Effector memory CD8-positive, alpha-beta T cell (primary cell): ENCODE data around the gene GRAMD2A.

Experiments
- ATAC-seq: fragments of 150-1000 bp; cut with Tn5 transposase; replicated peaks from 2 replicates; pipeline ENCODE4 v1.10.0; 2021; ENCODE audit warnings: mild to moderate bottlenecking, moderate library complexity
- DNase-seq, 3 experiments: peaks; one replicate each; pipeline ENCODE4 v3.0.0; 2021
- H3K27ac Mint-ChIP-seq, 2 donors: one replicate each; pipeline ENCODE4 v1.8.0; 2022; ENCODE audit warnings: mild to moderate bottlenecking in 2 of 2, mixed read lengths in 2 of 2, moderate library complexity in 2 of 2
- H3K27me3 Mint-ChIP-seq, 2 donors: one replicate each; pipeline ENCODE4 v1.8.0; 2022; ENCODE audit warnings: mixed read lengths in 2 of 2
- H3K36me3 Mint-ChIP-seq: one replicate; pipeline ENCODE4 v1.8.0; 2022; ENCODE audit warnings: mild to moderate bottlenecking, moderate library complexity, mixed read lengths; ENCODE audit not compliant: insufficient read depth
- H3K4me1 Mint-ChIP-seq, 2 donors: one replicate each; pipeline ENCODE4 v1.8.0; 2022; ENCODE audit warnings: low read depth in 2 of 2, mixed read lengths in 2 of 2
- H3K4me3 Mint-ChIP-seq, 2 donors: one replicate each; pipeline ENCODE4 v1.8.0; 2022; ENCODE audit warnings: mild to moderate bottlenecking in 2 of 2, mixed read lengths in 2 of 2, moderate library complexity in 2 of 2
- H3K9me3 Mint-ChIP-seq, 2 donors: one replicate each; pipeline ENCODE4 v1.8.0; 2022; ENCODE audit warnings: mixed read lengths in 2 of 2

GRAMD2A gene

GRCh38 chr15:72166716-72167417 lies 30.7 kb downstream of the GRAMD2A start:
- no peak for DNase-seq
- ATAC-seq = no peak
- H3K4me1 Mint-ChIP-seq = peaks cover 0 to 10% of the 10 kb centered on the region in 2 donors
- no peak overlapping the region for H3K4me3 Mint-ChIP-seq
- peaks cover 7 to 37% of the 10 kb centered on the region in 2 donors for H3K27me3 Mint-ChIP-seq
- H3K9me3 Mint-ChIP-seq = no peaks in the 10 kb centered on the region
- no peak overlapping the region for H3K27ac Mint-ChIP-seq
- H3K36me3 Mint-ChIP-seq = peaks cover 3% of the 10 kb centered on the region

- Mint-ChIP-seq H3K4me1 (peaks cover 0 to 6% of the 10 kb centered on the region in 2 donors), H3K27me3 (peaks cover 0 to 28% of the 10 kb centered on the region in 2 donors), H3K4me3 (no peak overlapping the region), H3K36me3 (peaks cover 3% of the 10 kb centered on the region), H3K27ac (no peak overlapping the region), H3K9me3 (no peaks in the 10 kb centered on the region)
- ATAC-seq = no peak
- no peak for DNase-seq
These were observed 33.9 kb downstream of the GRAMD2A start for GRCh38 chr15:72163719-72164118.

- Mint-ChIP-seq H3K4me3 (no peak overlapping the region), H3K27me3 (peaks cover 0 to 16% of the 10 kb centered on the region in 2 donors), H3K9me3 (no peaks in the 10 kb centered on the region), H3K4me1 (no peaks in the 10 kb centered on the region), H3K36me3 (peaks cover 3% of the 10 kb centered on the region), H3K27ac (no peak overlapping the region)
- DNase-seq (no peak), ATAC-seq (no peak)
These were observed 35.0 kb downstream of the GRAMD2A start for GRCh38 chr15:72162569-72162968.

GRCh38 chr15:72161361-72162132 lies 36.0 kb downstream of the GRAMD2A start:
- Mint-ChIP-seq H3K27ac (no peak overlapping the region), H3K9me3 (no peaks in the 10 kb centered on the region), H3K36me3 (no peaks in the 10 kb centered on the region), H3K4me3 (no peak overlapping the region), H3K4me1 (no peaks in the 10 kb centered on the region), H3K27me3 (peaks cover 0 to 6% of the 10 kb centered on the region in 2 donors)
- ATAC-seq = no peak
- no peak for DNase-seq

GRCh38 chr15:72160696-72161245 lies 36.8 kb downstream of the GRAMD2A start:
- H3K27ac Mint-ChIP-seq = no peak overlapping the region
- ATAC-seq = no peak
- H3K4me3 Mint-ChIP-seq = no peak overlapping the region

GRCh38 chr15:72156928-72157327 lies 40.7 kb downstream of the GRAMD2A start:
- no peaks in the 10 kb centered on the region for H3K36me3 Mint-ChIP-seq
- ATAC-seq = no peak
- no peaks in the 10 kb centered on the region for H3K9me3 Mint-ChIP-seq
- DNase-seq = no peak
- H3K27ac Mint-ChIP-seq = no peak overlapping the region
- no peaks in the 10 kb centered on the region for H3K27me3 Mint-ChIP-seq
- no peak overlapping the region for H3K4me3 Mint-ChIP-seq
- H3K4me1 Mint-ChIP-seq = peaks cover 4% of the 10 kb centered on the region in 2 donors

More at GRCh38 chr15:72160696-72161245, 36.8 kb downstream of the GRAMD2A start:
- no peaks in the 10 kb centered on the region for H3K27me3 Mint-ChIP-seq
- H3K4me1 Mint-ChIP-seq = peaks cover under 1 to 2% of the 10 kb centered on the region in 2 donors
- H3K9me3 Mint-ChIP-seq = no peaks in the 10 kb centered on the region
- DNase-seq = no peak
- no peaks in the 10 kb centered on the region for H3K36me3 Mint-ChIP-seq

GRCh38 chr15:72155635-72156616 lies 41.7 kb downstream of the GRAMD2A start:
- Mint-ChIP-seq H3K4me3 (peak overlapping the region; percentile 72 to 73), H3K27ac (peak overlapping the region in 1 of 2 donors; percentile 69), H3K36me3 (no peaks in the 10 kb centered on the region), H3K4me1 (peaks cover 4% of the 10 kb centered on the region in 2 donors), H3K27me3 (no peaks in the 10 kb centered on the region), H3K9me3 (no peaks in the 10 kb centered on the region)
- ATAC-seq (peak; percentile 79), DNase-seq (peak; percentile 72 to 81 (median 79))

GRCh38 chr15:72155003-72155621 lies 42.5 kb downstream of the GRAMD2A start:
- DNase-seq (no peak), ATAC-seq (no peak)
- Mint-ChIP-seq H3K4me1 (peaks cover 4% of the 10 kb centered on the region in 2 donors), H3K9me3 (no peaks in the 10 kb centered on the region), H3K36me3 (no peaks in the 10 kb centered on the region), H3K4me3 (peak overlapping the region; percentile 72 to 73), H3K27ac (peak overlapping the region in 1 of 2 donors; percentile 69), H3K27me3 (no peaks in the 10 kb centered on the region)

GRCh38 chr15:72154316-72154715 lies 43.3 kb downstream of the GRAMD2A start:
- H3K9me3 Mint-ChIP-seq = no peaks in the 10 kb centered on the region

GRCh38 chr15:72153269-72154000 lies 44.2 kb downstream of the GRAMD2A start:
- H3K36me3 Mint-ChIP-seq = no peaks in the 10 kb centered on the region
- no peak for DNase-seq
- no peaks in the 10 kb centered on the region for H3K9me3 Mint-ChIP-seq
- no peak overlapping the region for H3K27ac Mint-ChIP-seq
- peaks cover 4% of the 10 kb centered on the region in 2 donors for H3K4me1 Mint-ChIP-seq
- H3K27me3 Mint-ChIP-seq = no peaks in the 10 kb centered on the region
- H3K4me3 Mint-ChIP-seq = no peak overlapping the region
- no peak for ATAC-seq

More at GRCh38 chr15:72154316-72154715, 43.3 kb downstream of the GRAMD2A start:
- no peak overlapping the region for H3K27ac Mint-ChIP-seq
- ATAC-seq = no peak
- H3K36me3 Mint-ChIP-seq = no peaks in the 10 kb centered on the region
- no peaks in the 10 kb centered on the region for H3K27me3 Mint-ChIP-seq
- no peak overlapping the region for H3K4me3 Mint-ChIP-seq
- peaks cover 4% of the 10 kb centered on the region in 2 donors for H3K4me1 Mint-ChIP-seq
- no peak for DNase-seq

- no peaks in the 10 kb centered on the region for H3K36me3 Mint-ChIP-seq
- no peak overlapping the region for H3K27ac Mint-ChIP-seq
- peaks cover 9 to 13% of the 10 kb centered on the region in 2 donors for H3K27me3 Mint-ChIP-seq
- H3K4me1 Mint-ChIP-seq = no peaks in the 10 kb centered on the region
- H3K9me3 Mint-ChIP-seq = no peaks in the 10 kb centered on the region
- DNase-seq (no peak), ATAC-seq (no peak)
- no peak overlapping the region for H3K4me3 Mint-ChIP-seq
These were observed 50.2 kb downstream of the GRAMD2A start for GRCh38 chr15:72147418-72147817.

- Mint-ChIP-seq H3K9me3 (no peaks in the 10 kb centered on the region), H3K27me3 (peaks cover 9 to 13% of the 10 kb centered on the region in 2 donors), H3K4me3 (no peak overlapping the region), H3K4me1 (no peaks in the 10 kb centered on the region), H3K36me3 (no peaks in the 10 kb centered on the region), H3K27ac (no peak overlapping the region)
- no peak for ATAC-seq
- no peak for DNase-seq
These were observed 50.7 kb downstream of the GRAMD2A start for GRCh38 chr15:72146934-72147333.
